Neural cell (in vitro differentiated cells): ENCODE data around the gene KLHL22. TPM values are rescaled to one million over a fixed set of nuclear protein-coding genes. Genes with fewer than 3 reads are reported as not detected.

ENCODE experiments used
- H2AFZ ChIP-seq: fragments of 200-600, 300-800 bp; sonication (generic), shearing (Covaris generic); 2 replicates; pipeline ENCODE4 v1.6.0; 2014; ENCODE audit warnings: low read depth, mild to moderate bottlenecking, antibody characterized with exemption, low read length, moderate library complexity
- H3F3A ChIP-seq: fragments of 200-600 bp; shearing (Covaris generic); 2 replicates; pipeline ENCODE4 v1.6.1; 2016; ENCODE audit warnings: mild to moderate bottlenecking, moderate library complexity, mixed read lengths, antibody characterized with exemption, low read length; ENCODE audit not compliant: insufficient read depth, poor library complexity, severe bottlenecking
- H3K27ac ChIP-seq: fragments of 200-600, 300-800 bp; sonication (generic), shearing (Covaris generic); 2 replicates; pipeline ENCODE4 v1.5.1; 2014; ENCODE audit warnings: mild to moderate bottlenecking, low read length, moderate library complexity
- H3K27me3 ChIP-seq: fragments of 300-800, 200-600 bp; sonication (generic), shearing (Covaris generic); 2 replicates; pipeline ENCODE4 v1.6.0; 2014; ENCODE audit warnings: mild to moderate bottlenecking, low read depth, low read length, moderate library complexity; ENCODE audit not compliant: insufficient read depth
- H3K36me3 ChIP-seq: fragments of 300-800, 200-600 bp; sonication (generic), shearing (Covaris generic); 2 replicates; pipeline ENCODE4 v1.5.1; 2014; ENCODE audit warnings: mild to moderate bottlenecking, antibody characterized with exemption, low read length, moderate library complexity; ENCODE audit not compliant: insufficient read depth
- H3K4me2 ChIP-seq: fragments of 300-800, 200-600 bp; sonication (generic), shearing (Covaris generic); 2 replicates; pipeline ENCODE4 v1.6.0; 2014; ENCODE audit warnings: mild to moderate bottlenecking, low read length
- H3K4me3 ChIP-seq: fragments of 300-800, 200-600 bp; sonication (generic), shearing (Covaris generic); 2 replicates; pipeline ENCODE4 v1.5.1; 2014; ENCODE audit warnings: mild to moderate bottlenecking, low read length, moderate library complexity
- H3K79me2 ChIP-seq: fragments of 200-600 bp; shearing (Covaris generic); replicated peaks from 2 replicates; pipeline ENCODE4 v1.6.0; 2014; ENCODE audit warnings: mild to moderate bottlenecking, low read length, moderate library complexity; ENCODE audit not compliant: insufficient read depth
- H3K9ac ChIP-seq: fragments of 300-800, 200-600 bp; sonication (generic), shearing (Covaris generic); 2 replicates; pipeline ENCODE4 v1.6.1; 2016; ENCODE audit warnings: mild to moderate bottlenecking, low read length, mixed read lengths
- H3K9me2 ChIP-seq: fragments of 200-600 bp; shearing (Covaris generic); 2 replicates; pipeline ENCODE4 v1.6.1; 2016; ENCODE audit warnings: mild to moderate bottlenecking, low read length, mixed read lengths; ENCODE audit not compliant: insufficient read depth
- H3K9me3 ChIP-seq: fragments of 200-600, 300-800 bp; sonication (generic), shearing (Covaris generic); 2 replicates; pipeline ENCODE4 v1.6.1; 2016; ENCODE audit warnings: mild to moderate bottlenecking, mixed run types, low read length, moderate library complexity, mixed read lengths
- H4K20me1 ChIP-seq: fragments of 200-600 bp; shearing (Covaris generic); 2 replicates; pipeline ENCODE4 v1.6.1; 2016; ENCODE audit warnings: mild to moderate bottlenecking, mixed run types; ENCODE audit not compliant: insufficient read depth
- CTCF ChIP-seq: fragments of 450-650 bp; IDR thresholded peaks from 2 replicates; pipeline ENCODE4 v1.5.1; 2014; ENCODE audit warnings: antibody characterized with exemption, mild to moderate bottlenecking, moderate library complexity; ENCODE audit not compliant: poor library complexity, severe bottlenecking
- EP300 ChIP-seq: fragments of 450-650 bp; conservative IDR thresholded peaks from 2 replicates; pipeline ENCODE4 v1.6.1; 2014; ENCODE audit warnings: antibody characterized with exemption, mild to moderate bottlenecking, moderate library complexity; ENCODE audit not compliant: poor library complexity, severe bottlenecking
- EZH2 ChIP-seq: fragments of 200-600, 300-800 bp; shearing (Covaris generic), sonication (generic); IDR thresholded peaks from 2 replicates; pipeline ENCODE4 v1.6.1; 2014; ENCODE audit warnings: antibody characterized with exemption, low read length, borderline replicate concordance, mild to moderate bottlenecking; ENCODE audit not compliant: insufficient read depth, poor library complexity, severe bottlenecking
- MXI1 ChIP-seq: fragments of 450-650 bp; conservative IDR thresholded peaks from 2 replicates; pipeline ENCODE4 v1.6.1; 2014; ENCODE audit warnings: antibody characterized with exemption, mild to moderate bottlenecking; ENCODE audit not compliant: poor library complexity, severe bottlenecking
- POLR2AphosphoS5 ChIP-seq: IDR thresholded peaks from 2 replicates; pipeline ENCODE4 v1.6.1; 2012
- RAD21 ChIP-seq: fragments of 450-650 bp; conservative IDR thresholded peaks from 2 replicates; pipeline ENCODE4 v1.6.1; 2014; ENCODE audit warnings: antibody characterized with exemption, mild to moderate bottlenecking, moderate library complexity
- REST ChIP-seq: IDR thresholded peaks from 2 replicates; pipeline ENCODE4 v1.6.1; 2012; ENCODE audit warnings: borderline replicate concordance
- SMC3 ChIP-seq: fragments of 450-650 bp; conservative IDR thresholded peaks from 2 replicates; pipeline ENCODE4 v1.6.1; 2014; ENCODE audit warnings: antibody characterized with exemption, mild to moderate bottlenecking, moderate library complexity; ENCODE audit not compliant: poor library complexity
- TAF1 ChIP-seq: IDR thresholded peaks from 2 replicates; pipeline ENCODE4 v1.6.1; 2012; ENCODE audit warnings: low read depth
- polyA plus RNA-seq: library from polyadenylated mRNA; depleted of rRNA; stranded (reverse); fragments of >200 nt; gene quantifications from 2 replicates; pipeline ENCODE4 v1.2.3, GENCODE V29; 2014

Gene KLHL22
- polyA plus RNA-seq, 1 donor from 2014 or later: 59.5 TPM

GRCh38 chr22:20424568-20424931, 71.0 kb downstream of the KLHL22 start:
- H3K4me2 ChIP-seq: no peak overlapping the region
- H3K9me3 ChIP-seq: no peaks in the 10 kb centered on the region
- H3K9ac ChIP-seq: no peak overlapping the region
- no peaks in the 10 kb centered on the region for H3K79me2 ChIP-seq
- no peaks in the 10 kb centered on the region for H3K9me2 ChIP-seq
- no peaks in the 10 kb centered on the region for H3F3A ChIP-seq
- no peak overlapping the region for H3K27ac ChIP-seq
- H3K36me3 ChIP-seq: no peaks in the 10 kb centered on the region
- H2AFZ ChIP-seq: no peak overlapping the region
- TF ChIP-seq MXI1: no peak
- no peak for TF ChIP-seq EP300
- TF ChIP-seq TAF1: no peak
- no peak for TF ChIP-seq SMC3
- TF ChIP-seq POLR2AphosphoS5: no peak
- no peak for TF ChIP-seq RAD21
- no peak for TF ChIP-seq EZH2
- no peak for TF ChIP-seq REST
- TF ChIP-seq CTCF: no peak
- no peaks in the 10 kb centered on the region for H4K20me1 ChIP-seq
- H3K27me3 ChIP-seq: peaks cover 11% of the 10 kb centered on the region
- no peak overlapping the region for H3K4me3 ChIP-seq

- H3F3A ChIP-seq: no peaks in the 10 kb centered on the region
- peaks cover 6% of the 10 kb centered on the region for H3K27me3 ChIP-seq
- H3K9me2 ChIP-seq: no peaks in the 10 kb centered on the region
- no peaks in the 10 kb centered on the region for H4K20me1 ChIP-seq
- H3K4me2 ChIP-seq: no peak overlapping the region
- no peak overlapping the region for H3K9ac ChIP-seq
- H3K79me2 ChIP-seq: no peaks in the 10 kb centered on the region
- no peaks in the 10 kb centered on the region for H3K9me3 ChIP-seq
- H3K4me3 ChIP-seq: no peak overlapping the region
- no peaks in the 10 kb centered on the region for H3K36me3 ChIP-seq
- no peak overlapping the region for H3K27ac ChIP-seq
- TF ChIP-seq EP300: no peak
- TF ChIP-seq MXI1: no peak
- no peak for TF ChIP-seq RAD21
- no peak for TF ChIP-seq TAF1
- no peak for TF ChIP-seq CTCF
- no peak for TF ChIP-seq REST
- TF ChIP-seq EZH2: no peak
- no peak for TF ChIP-seq POLR2AphosphoS5
- TF ChIP-seq SMC3: no peak
- no peak overlapping the region for H2AFZ ChIP-seq
Observed at GRCh38 chr22:20423906-20424551, 71.6 kb downstream of the KLHL22 start.
